Uterus (tissue), 2 donors: ENCODE data around the gene SLC4A5.
"Not testable (repeated sequence)": the region's sequence is repeated elsewhere in the genome, so short reads cannot be mapped to it uniquely, and the experiment has no call there.

Experiments used
- CTCF ChIP-seq, 4 experiments: fragments of 200-600 bp in 2 of 4; fragments of 450-650 bp in 2 of 4; sonication (generic) in 2 of 4; IDR thresholded peaks; one replicate each; pipeline ENCODE4 v1.5.1; 2016 to 2019; ENCODE audit warnings: antibody characterized with exemption in 4 of 4, mild to moderate bottlenecking in 2 of 4, moderate library complexity in 1 of 4
- POLR2A ChIP-seq, 2 donors: fragments of 450-650 bp; IDR thresholded peaks; one replicate each; pipeline ENCODE4 v1.6.1; 2016; ENCODE audit warnings: antibody characterized with exemption in 2 of 2, mild to moderate bottlenecking in 1 of 2, moderate library complexity in 1 of 2

- TF ChIP-seq CTCF, POLR2A (IDR thresholded peaks at IDR 0.05): not testable (repeated sequence)
Measured at GRCh38 chr2:74215771-74216170, 127.4 kb downstream of the SLC4A5 start.
